Left hindlimb (tissue), 1 donor: ENCODE measurements around the gene CIC.
"Not testable (repeated sequence)": the region's sequence is repeated elsewhere in the genome, so short reads cannot be mapped to it uniquely, and the experiment has no call there.

Experiments
- DNase-seq: peaks from one replicate; pipeline ENCODE4 v3.0.0-alpha.2; 2018

CIC gene

DNA sequence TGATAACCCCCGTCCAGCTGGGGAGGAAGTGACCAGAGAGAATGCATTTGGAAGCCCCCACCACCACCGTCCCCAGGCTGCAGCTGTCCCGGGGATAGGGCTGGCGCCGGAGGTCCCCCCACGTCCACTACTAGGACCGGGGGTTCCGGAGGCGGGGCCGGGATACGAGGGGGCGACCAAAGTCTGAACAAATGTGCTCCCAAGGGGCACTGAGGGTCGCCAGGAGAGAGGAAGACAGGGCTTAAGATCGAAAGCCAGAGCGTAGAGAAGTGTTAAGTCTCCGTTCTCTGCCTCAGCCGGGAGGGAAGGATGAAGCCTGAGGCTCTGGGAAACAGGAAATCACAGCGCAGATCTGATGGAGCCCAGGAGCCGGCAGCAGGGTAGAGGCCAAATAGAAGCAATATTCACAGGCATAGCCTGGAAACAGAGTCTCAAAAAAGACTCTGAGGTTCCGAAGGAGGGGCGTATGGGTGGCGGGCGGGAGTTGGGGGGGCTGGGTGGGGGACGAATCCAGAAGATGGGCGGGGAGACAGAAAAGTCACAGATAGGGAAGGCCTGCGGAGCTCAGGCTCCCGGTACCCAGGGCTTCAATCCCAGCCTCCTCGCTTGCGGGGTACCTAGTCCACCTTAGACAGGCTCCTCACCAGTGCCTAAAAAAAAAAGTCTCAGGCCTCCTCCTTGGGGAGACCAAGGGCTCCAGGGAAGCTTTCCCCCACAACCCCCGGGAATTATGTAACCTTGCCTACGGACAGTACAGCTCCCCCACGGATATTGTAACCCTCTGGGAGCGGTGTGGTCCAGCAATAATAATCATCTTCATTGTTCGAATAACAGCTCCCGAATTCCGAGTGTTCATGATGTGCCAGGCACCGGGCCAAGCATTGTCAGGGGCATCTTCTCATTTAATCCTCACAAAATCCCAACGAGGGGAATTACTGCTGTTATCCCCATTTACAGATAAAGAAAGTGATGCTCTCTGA, 13.0 kb upstream of the CIC start:
- DNase-seq, result peak; percentile 84

GRCh38 chr19:42257842-42258241, 11.2 kb upstream of the CIC start:
- DNase-seq, result not testable (repeated sequence)

DNA sequence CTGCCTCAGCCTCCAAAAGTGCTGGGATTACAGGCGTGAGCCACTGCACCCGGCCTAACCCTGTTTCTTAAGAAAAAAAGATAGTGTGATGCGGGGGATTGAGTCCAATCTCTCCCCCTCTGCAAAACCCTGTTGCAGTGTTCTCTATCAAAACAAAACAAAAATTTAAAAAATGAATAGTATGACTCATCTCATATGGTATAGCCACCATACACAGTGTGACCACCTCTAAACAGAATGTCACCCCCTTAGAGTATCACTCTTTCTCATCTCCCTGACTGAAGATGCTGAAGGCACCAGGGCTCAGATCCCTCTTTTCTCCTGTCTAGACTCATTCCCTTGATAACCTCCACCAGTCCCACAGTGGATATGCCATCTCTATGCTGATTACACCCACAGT, 7.3 kb upstream of the CIC start:
- DNase-seq, result no peak

DNA sequence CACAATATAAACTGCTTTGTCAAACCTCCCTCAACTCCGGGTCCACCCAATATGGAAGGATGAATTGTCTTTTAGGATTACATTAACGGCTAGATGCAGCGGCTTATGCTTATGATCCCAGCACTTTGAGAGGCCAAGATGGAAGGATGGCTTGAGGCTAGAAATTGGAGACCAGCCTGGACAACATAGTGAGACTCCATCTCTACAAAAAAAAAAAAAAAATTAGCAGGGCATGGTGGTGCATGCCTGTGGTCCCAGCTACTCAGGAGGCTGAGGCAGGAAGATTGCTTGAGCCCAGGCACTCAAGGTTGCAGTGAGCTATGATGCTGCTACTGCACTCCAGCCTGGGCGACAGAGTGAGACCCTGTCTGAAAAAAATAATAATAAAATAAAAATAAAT, 2.9 kb upstream of the CIC start:
- not testable (repeated sequence) for DNase-seq

GRCh38 chr19:42266928-42267603, 2.0 kb upstream of the CIC start:
- DNase-seq, result not testable (repeated sequence)

- no peak for DNase-seq
Observed at GRCh38 chr19:42267644-42268141, 1.4 kb upstream of the CIC start.

GRCh38 chr19:42268142-42268703, 829 bp upstream of the CIC start:
- DNase-seq, result peak; percentile 100

DNA sequence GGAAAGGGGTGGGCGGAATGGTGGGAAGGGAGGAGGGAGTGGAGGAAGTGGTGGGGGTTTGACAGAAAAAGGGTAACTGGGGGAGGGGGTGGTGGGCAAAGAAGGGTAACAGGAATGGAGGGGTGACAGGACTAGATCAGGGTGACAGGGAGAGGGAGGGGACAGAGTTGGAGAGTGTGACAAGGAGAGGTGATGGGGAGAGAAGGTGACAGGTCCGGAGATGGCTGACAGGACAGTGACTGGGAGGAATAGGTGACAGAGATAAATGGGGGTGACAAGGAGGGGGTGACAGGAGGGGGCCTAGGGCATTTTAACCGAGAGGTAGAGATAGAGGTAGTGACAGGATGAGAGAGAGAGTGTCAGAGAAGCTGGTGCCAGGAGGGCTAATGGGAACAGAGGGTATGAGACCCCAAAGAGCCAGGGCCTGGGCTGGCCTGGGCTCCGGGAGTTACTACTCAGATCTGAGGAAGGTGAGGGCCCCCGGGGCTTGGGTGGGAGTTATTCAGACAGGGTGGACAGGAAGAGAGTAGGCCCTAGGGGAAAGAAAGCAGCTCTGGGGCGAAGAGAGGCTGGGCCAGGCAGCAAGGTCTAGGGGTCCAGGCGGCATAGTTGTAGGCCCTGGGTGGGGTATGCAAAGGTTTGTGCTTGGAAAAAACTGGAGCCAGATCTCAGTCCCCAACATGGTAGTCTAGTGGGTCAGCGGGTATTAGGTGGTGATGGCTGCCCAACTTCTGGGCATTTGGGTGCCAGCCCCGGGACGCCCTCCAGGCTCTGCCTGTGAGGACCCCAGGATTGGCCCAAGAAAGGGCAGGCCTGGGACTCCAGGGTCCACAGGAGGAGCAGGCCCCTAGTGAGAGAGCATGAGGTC, 660 bp downstream of the CIC start:
- DNase-seq, result peak; percentile 34

DNA sequence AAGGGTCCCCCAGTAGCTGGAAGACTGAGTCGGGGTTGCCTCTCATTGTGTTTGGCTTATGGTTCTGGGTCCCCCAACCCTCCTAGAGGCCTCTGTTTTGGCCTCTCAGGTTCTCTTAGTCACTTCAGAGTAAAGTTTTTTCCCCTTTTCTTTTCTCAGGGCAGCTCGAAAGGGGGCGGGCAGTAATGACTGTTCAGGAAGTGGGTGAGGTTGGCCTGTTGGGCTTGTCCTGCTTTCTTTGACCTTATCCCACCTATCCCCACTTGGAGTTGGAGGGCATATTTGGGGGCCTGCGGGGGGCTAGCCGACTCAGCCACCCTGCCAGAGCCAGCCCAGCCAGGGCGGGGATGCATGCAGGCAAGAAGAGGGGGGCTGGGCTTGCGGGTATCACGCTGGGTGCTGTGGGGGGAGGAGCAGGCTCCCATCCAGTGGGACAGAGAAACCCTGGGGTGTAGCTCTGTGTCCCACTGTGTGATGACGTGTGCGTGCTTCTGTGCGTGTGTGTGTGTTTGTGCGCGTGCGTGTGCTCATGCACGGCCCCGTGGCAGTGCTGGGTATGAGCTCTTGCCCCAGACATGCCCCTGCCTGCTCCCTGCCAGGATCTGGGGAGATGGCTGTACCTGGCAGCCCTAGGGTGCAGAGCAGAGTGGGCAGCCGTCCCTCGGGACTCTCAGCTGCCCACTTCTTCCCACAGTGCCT, 1.4 kb downstream of the CIC start:
- DNase-seq, result peak; percentile 55

DNA sequence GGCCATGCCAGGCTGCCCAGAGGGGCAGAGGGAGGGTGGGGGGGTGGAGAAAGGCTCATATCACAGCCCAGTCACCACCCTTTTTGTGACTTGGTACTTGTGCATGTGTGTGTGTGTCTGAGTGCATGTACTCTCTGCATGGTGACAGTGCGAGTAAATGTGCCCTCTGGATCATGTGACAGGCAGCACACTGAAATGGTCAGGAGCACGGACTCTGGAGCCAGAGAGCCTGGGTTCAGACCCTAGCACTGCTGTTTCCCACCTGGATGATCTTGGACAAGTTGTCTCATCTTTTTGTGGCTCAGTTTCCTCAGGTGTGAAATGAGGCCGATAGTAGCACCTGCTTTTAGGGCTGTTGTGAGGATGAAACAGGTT, 2.0 kb downstream of the CIC start:
- no peak for DNase-seq

DNA sequence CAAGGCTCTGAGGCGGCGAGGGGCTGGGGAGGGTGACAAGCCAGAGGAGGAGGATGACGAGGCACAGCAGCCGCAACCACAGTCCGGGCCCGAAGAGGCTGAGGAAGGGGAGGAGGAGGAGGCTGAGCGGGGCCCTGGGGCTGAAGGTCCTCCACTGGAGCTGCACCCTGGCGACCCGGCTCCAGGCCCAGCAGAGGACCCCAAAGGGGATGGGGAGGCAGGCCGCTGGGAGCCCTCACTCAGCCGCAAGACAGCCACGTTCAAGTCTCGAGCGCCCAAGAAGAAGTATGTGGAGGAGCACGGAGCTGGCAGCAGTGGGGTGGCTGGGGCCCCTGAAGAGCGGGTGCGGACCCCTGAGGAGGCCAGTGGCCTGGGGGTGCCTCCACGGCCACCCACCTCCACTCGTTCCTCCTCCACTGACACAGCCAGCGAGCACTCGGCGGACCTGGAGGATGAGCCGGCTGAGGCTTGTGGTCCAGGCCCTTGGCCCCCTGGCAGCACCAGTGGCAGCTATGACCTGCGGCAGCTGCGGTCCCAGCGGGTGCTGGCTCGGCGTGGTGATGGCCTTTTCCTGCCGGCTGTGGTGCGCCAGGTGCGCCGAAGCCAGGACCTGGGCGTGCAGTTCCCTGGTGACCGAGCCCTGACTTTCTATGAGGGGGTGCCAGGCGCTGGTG, 2.9 kb downstream of the CIC start:
- DNase-seq, result peak; percentile 23

GRCh38 chr19:42272535-42272897, 3.5 kb downstream of the CIC start:
- no peak for DNase-seq

- no peak for DNase-seq
Observed at GRCh38 chr19:42272989-42273406, 3.9 kb downstream of the CIC start.

DNA sequence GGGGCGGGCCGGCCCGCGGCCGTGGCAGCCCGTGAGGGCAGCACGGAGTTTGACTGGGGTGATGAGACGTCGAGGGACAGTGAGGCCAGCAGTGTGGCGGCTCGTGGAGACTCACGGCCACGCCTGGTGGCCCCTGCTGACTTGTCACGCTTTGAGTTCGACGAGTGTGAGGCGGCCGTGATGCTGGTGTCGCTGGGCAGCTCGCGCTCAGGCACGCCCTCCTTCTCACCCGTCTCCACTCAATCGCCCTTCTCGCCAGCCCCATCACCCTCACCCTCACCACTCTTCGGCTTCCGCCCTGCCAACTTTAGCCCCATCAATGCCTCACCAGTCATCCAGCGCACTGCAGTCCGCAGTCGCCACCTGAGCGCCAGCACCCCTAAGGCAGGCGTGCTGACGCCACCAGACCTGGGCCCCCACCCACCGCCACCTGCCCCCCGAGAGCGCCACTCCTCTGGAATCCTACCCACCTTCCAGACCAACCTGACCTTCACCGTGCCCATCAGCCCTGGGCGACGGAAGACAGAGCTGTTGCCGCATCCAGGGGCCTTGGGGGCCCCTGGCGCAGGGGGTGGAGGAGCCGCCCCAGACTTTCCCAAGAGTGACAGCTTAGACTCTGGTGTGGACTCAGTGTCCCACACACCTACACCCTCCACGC, 4.5 kb downstream of the CIC start:
- peak; percentile 31 for DNase-seq

DNA sequence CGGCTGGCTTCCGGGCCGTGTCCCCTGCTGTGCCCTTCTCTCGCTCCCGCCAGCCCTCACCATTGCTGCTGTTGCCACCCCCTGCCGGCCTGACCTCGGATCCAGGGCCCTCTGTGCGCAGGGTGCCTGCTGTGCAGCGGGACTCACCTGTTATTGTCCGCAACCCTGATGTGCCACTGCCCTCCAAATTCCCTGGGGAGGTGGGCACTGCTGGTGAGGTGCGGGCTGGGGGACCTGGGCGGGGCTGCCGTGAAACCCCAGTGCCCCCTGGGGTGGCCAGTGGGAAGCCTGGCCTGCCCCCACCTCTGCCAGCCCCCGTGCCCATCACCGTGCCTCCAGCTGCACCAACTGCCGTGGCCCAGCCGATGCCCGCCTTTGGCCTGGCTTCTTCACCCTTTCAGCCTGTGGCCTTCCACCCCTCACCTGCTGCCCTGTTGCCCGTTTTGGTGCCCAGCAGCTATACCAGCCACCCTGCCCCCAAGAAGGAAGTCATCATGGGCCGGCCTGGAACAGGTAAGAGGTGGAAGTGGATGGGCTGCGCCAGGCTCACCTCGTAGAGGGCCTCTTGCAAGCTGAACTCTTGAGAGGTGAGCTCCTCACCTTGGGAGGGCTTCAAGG, 5.1 kb downstream of the CIC start:
- peak; percentile 24 for DNase-seq

GRCh38 chr19:42275103-42275502, 6.1 kb downstream of the CIC start:
- DNase-seq, result peak; percentile 22

- no peak for DNase-seq
Observed at GRCh38 chr19:42275517-42275916, 6.5 kb downstream of the CIC start.

- DNase-seq, result peak; percentile 27
Observed at GRCh38 chr19:42276284-42276683, 7.2 kb downstream of the CIC start.

GRCh38 chr19:42276821-42277220, 7.8 kb downstream of the CIC start:
- no peak for DNase-seq

GRCh38 chr19:42277821-42278451, 8.9 kb downstream of the CIC start:
- DNase-seq, result peak; percentile 75
